Measurements from ENCODE around the gene NAA30. TPM values are rescaled to one million over a fixed set of nuclear protein-coding genes. Genes with fewer than 3 reads are reported as not detected.

NAA30 gene
- total RNA-seq, 1 donor from 2014 or later, result 20.0 TPM

DNA sequence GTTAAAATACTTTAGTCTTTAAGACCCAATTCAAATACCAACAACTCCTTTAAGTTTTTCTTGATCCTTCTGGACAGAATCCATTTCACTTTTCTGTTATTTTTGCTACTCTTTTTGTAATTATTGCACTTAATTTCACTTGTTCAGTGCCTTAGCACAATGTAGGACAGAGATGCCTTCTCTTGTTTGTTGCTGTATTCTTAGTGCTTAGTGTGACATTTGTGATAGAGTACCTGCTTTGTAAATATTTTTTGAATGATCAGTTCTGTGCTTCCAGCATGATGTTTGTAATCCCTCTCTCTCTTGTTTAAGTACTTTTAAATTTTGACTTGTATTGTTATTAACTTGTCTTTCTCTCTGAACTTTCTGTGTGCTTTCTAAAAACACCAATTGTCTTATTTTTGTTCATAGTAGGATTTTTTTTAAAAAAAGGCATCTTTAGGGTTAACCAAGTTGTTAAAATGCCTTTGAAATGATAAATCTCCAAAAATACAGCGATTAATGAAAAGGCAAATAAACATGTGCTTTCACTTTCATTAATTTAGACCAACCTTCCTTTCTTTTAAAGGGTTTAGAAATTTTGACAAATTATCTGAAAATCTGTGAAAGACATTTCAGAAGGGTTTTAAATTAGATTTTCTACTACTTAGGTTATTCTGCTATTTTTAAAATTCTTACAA, 11.9 kb downstream of the NAA30 start:
- no peaks in the 10 kb centered on the region for H3K27me3 ChIP-seq (ENCODE audit: control insufficient read depth, insufficient read depth, low read length)
- peaks cover 2% of the 10 kb centered on the region for H3K36me3 ChIP-seq (ENCODE audit: control insufficient read depth, insufficient read depth, low read length)
- no peak overlapping the region for H3K4me3 ChIP-seq (ENCODE audit: low read depth, low read length)
- FAIRE-seq, result no peak
- TF ChIP-seq, protein P1, sequence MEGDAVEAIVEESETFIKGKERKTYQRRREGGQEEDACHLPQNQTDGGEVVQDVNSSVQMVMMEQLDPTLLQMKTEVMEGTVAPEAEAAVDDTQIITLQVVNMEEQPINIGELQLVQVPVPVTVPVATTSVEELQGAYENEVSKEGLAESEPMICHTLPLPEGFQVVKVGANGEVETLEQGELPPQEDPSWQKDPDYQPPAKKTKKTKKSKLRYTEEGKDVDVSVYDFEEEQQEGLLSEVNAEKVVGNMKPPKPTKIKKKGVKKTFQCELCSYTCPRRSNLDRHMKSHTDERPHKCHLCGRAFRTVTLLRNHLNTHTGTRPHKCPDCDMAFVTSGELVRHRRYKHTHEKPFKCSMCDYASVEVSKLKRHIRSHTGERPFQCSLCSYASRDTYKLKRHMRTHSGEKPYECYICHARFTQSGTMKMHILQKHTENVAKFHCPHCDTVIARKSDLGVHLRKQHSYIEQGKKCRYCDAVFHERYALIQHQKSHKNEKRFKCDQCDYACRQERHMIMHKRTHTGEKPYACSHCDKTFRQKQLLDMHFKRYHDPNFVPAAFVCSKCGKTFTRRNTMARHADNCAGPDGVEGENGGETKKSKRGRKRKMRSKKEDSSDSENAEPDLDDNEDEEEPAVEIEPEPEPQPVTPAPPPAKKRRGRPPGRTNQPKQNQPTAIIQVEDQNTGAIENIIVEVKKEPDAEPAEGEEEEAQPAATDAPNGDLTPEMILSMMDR (IDR thresholded peaks at IDR 0.05; ENCODE audit: insufficient read depth, low read length, severe bottlenecking), result no peak
- DNase-seq (ENCODE audit: low read depth), result no peak

DNA sequence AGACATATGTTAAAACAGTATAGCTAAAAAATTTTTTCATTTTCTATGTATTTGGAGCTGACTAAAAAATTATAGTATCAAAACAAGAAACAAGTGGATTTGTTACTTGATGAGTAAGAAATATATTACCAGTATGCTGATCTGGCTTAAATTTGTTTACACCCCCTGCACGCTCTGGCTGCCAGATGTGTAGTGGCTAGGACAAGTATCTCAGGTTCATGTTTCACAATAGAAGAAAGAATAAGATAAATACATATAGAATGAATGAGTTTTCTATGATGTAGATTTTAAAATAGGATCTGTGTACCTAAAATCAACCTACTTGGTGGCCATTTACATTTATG, 13.1 kb downstream of the NAA30 start:
- no peaks in the 10 kb centered on the region for H3K27me3 ChIP-seq (ENCODE audit: control insufficient read depth, insufficient read depth, low read length)
- H3K36me3 ChIP-seq (ENCODE audit: control insufficient read depth, insufficient read depth, low read length), result peaks cover 2% of the 10 kb centered on the region
- no peak overlapping the region for H3K4me3 ChIP-seq (ENCODE audit: low read depth, low read length)
- TF ChIP-seq, protein P1 (IDR thresholded peaks at IDR 0.05; ENCODE audit: insufficient read depth, low read length, severe bottlenecking), result no peak
- DNase-seq (ENCODE audit: low read depth) (no peak), FAIRE-seq (no peak)

DNA sequence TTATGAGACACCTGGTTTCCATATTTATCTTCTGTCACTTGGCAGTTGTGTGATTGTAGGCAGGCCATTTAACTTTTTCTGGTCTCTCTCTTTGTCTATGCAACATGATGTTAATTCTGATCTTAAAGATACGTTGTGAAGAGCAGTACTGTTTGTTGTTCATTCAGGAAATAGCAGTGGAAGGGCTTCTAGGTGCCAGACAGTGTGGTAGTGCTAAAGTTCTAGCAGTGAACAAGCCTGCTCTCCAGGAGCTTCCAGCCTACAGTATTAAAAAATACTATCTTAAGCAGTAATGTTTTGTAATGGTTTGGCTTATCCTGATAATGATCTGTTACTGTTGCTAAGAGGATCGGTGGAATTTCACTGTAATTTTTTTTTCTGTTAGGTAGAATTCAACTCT, 15.2 kb downstream of the NAA30 start:
- Histone ChIP-seq H3K27me3 (ENCODE audit: control insufficient read depth, insufficient read depth, low read length) (no peaks in the 10 kb centered on the region), H3K36me3 (ENCODE audit: control insufficient read depth, insufficient read depth, low read length) (peaks cover 4% of the 10 kb centered on the region), H3K4me3 (ENCODE audit: low read depth, low read length) (no peak overlapping the region)
- FAIRE-seq (no peak), DNase-seq (ENCODE audit: low read depth) (no peak)
- TF ChIP-seq, protein P1 (IDR thresholded peaks at IDR 0.05; ENCODE audit: insufficient read depth, low read length, severe bottlenecking), result no peak

DNA sequence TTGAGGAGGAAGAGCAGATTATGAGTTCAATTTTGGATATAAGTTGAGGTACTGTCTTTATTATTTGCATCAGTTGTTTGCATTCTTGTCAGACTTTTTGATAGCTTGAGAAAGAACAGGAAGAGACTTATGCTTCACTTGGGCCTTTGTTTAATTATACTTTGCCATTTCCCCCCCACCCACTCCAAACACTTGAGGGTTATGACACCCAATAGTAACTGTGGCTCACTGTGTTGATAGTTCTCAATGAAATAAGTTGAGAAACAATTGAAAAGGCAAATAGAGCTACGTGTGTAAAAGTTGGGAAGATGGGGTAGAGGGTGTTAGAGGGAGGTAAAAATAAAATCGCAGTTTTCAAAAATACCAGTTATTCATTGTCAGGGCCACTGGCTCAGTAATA, 17.7 kb downstream of the NAA30 start:
- TF ChIP-seq, protein P1 (IDR thresholded peaks at IDR 0.05; ENCODE audit: insufficient read depth, low read length, severe bottlenecking), result no peak
- H3K36me3 ChIP-seq (ENCODE audit: control insufficient read depth, insufficient read depth, low read length), result peaks cover 4% of the 10 kb centered on the region
- H3K27me3 ChIP-seq (ENCODE audit: control insufficient read depth, insufficient read depth, low read length), result no peaks in the 10 kb centered on the region
- DNase-seq (ENCODE audit: low read depth) (no peak), FAIRE-seq (no peak)
- H3K4me3 ChIP-seq (ENCODE audit: low read depth, low read length), result no peak overlapping the region

DNA sequence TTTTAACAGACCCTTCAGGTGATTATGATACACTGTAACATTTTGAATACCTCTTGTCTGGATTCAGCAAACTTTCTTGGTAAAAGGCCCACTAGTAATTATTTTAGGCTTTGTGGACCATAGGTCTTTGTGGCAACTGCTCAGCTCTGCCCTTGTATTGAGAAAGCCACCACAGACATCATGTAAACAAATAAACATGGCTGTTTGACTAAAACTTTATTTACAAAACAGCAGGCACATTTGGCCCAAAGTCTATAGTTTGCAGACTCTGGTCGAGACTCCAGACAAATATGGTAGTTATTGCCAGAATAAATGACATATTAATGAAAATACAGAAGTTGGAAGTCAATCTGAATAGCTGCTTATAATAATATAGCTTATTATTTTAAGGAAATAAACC, 18.2 kb downstream of the NAA30 start:
- H3K4me3 ChIP-seq (ENCODE audit: low read depth, low read length), result no peak overlapping the region
- DNase-seq (ENCODE audit: low read depth), result no peak
- no peak for FAIRE-seq
- TF ChIP-seq, protein P1 (IDR thresholded peaks at IDR 0.05; ENCODE audit: insufficient read depth, low read length, severe bottlenecking), result no peak
- peaks cover 4% of the 10 kb centered on the region for H3K36me3 ChIP-seq (ENCODE audit: control insufficient read depth, insufficient read depth, low read length)
- H3K27me3 ChIP-seq (ENCODE audit: control insufficient read depth, insufficient read depth, low read length), result no peaks in the 10 kb centered on the region

DNA sequence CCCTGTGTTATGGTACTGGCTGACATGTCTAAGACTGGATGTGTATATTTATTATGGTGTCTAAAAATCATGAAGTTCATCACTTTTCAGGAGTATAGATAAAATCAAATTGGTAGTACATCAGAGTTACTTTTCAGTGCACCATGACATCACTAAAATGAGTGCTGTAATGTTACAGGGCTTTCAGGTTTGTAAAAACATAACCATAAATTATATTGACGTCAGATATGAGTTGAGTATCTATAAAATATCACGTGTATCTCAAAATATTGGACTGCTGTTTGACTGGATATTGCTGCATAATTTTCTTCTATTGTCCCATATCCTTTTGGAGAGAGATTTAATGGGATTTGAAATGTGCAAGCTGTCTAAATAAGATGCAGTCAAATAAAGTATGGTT, 22.0 kb downstream of the NAA30 start:
- no peak for FAIRE-seq
- Histone ChIP-seq H3K36me3 (ENCODE audit: control insufficient read depth, insufficient read depth, low read length) (peaks cover 2% of the 10 kb centered on the region), H3K4me3 (ENCODE audit: low read depth, low read length) (no peak overlapping the region), H3K27me3 (ENCODE audit: control insufficient read depth, insufficient read depth, low read length) (no peaks in the 10 kb centered on the region)
- no peak for DNase-seq (ENCODE audit: low read depth)
- TF ChIP-seq, protein P1 (IDR thresholded peaks at IDR 0.05; ENCODE audit: insufficient read depth, low read length, severe bottlenecking), result no peak
